HCEC 1CT (cell line): ENCODE data around the gene EDNRA.

Source experiments
- DNase-seq: peaks from one replicate; pipeline ENCODE4 v3.0.0-alpha.2; 2017

EDNRA gene

DNA sequence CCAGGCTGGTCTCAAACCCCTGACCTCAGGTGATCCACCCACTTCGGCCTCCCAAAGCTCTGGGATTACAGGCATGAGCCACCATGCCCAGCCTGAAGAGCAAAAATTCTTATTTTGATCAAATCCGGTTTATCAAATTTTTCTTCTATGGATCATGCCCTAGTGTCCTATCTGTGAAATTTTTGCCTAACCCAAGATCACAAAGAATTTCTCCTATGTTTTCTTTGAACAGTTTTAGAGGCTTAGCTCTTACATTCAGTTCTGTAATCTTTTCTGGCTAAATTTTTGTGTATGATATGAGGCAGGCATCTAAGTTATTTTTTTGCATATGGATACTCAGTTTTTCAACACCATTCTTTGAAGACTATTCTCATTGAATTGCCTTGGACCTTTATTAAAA lies 27.4 kb downstream of the EDNRA start:
- no peak for DNase-seq

- DNase-seq: no peak
Observed at GRCh38 chr4:147509386-147509785, 28.5 kb downstream of the EDNRA start.

- no peak for DNase-seq
Observed at GRCh38 chr4:147510962-147511668, 30.2 kb downstream of the EDNRA start.

- DNase-seq: no peak
Observed at GRCh38 chr4:147513091-147513490, 32.2 kb downstream of the EDNRA start.

DNA sequence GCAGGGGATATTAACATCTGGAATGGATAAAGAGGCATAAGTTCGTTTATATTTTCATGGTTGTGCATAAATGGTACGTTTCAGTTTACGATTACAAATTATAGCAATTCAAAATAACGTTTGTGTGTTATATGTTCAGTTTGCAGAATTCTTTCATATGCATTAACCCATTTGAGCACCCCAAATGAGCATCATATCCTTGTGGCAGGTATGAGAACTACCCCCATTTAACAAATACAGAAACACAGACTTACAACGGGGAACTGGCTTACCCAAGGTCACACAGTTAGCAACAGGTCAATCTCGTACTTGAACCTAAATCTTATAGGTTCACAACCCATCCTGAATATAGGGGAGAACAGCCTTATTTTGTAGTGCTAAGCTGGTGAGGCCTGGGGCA lies 33.1 kb downstream of the EDNRA start:
- no peak for DNase-seq

DNA sequence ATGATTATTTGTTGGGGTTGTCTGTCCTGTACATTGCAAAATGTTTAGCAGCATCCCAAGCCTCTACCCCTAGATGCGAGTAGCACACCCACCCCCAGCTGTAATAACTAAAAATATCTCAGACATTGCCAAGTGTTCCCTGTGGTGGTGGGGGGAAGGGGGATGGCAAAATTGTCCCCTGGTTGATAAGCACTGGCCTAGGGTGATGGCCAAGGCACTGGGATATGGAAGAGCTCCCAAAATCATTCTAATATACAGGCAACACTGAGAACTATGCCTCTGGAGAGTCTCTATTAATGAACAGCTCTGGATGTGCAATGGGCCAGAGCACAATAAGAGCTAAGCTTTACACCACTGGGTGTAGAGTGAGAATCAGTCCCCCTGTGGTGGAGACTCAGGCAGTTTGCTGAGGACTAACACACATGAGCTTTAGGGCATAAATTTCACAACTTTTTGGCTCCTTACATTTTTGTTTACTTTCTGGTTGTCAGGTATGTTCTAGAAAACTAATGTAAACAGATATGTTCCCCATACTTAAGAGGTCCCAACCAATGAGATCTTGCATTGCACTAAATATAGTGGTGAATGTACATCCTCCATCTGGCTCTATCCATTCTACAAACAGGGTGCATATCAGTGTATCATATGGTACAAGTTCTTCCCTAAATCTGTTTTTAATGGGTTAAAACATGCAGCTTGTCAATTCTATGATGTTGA lies 34.5 kb downstream of the EDNRA start:
- no peak for DNase-seq

DNA sequence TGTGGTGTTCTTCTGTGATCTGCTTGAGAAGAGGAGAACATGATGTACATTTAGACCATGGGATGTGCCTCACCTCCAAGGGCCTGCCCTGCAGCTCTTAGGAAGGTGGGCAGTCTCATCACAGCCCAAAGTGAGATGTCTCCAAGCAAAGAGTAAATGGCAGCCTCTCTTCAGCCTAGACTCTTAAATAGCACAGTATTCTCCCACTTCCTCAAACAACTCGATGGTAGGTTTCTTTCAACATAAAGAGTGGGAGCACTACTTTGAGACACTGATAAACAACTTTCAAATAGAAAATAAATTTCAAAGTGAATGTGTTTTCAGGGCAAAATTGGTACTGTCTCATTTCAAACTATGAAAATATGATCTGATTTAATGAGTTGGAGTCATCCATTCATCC lies 35.2 kb downstream of the EDNRA start:
- no peak for DNase-seq

GRCh38 chr4:147518086-147518485 lies 37.2 kb downstream of the EDNRA start:
- DNase-seq: no peak

GRCh38 chr4:147518846-147519767 lies 38.2 kb downstream of the EDNRA start:
- DNase-seq: peak; percentile 59

DNA sequence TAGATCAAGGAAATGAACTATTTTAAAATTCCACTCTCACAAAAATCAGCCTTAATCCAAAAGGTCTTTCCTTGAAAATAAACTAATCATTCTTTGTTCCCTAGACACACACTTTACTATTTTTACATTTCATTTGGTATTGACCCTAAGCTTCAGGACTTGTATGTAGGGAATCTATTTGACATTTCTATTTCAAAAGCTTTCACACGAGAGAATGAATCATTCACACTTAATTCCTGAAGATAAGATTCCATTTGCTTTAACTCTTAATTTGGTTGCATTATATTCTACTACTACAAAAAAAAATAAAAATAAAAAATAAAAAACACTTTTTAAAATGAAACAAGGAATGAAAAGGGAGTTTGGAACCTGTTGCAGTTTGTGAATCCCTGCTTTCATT lies 43.7 kb downstream of the EDNRA start:
- no peak for DNase-seq

DNA sequence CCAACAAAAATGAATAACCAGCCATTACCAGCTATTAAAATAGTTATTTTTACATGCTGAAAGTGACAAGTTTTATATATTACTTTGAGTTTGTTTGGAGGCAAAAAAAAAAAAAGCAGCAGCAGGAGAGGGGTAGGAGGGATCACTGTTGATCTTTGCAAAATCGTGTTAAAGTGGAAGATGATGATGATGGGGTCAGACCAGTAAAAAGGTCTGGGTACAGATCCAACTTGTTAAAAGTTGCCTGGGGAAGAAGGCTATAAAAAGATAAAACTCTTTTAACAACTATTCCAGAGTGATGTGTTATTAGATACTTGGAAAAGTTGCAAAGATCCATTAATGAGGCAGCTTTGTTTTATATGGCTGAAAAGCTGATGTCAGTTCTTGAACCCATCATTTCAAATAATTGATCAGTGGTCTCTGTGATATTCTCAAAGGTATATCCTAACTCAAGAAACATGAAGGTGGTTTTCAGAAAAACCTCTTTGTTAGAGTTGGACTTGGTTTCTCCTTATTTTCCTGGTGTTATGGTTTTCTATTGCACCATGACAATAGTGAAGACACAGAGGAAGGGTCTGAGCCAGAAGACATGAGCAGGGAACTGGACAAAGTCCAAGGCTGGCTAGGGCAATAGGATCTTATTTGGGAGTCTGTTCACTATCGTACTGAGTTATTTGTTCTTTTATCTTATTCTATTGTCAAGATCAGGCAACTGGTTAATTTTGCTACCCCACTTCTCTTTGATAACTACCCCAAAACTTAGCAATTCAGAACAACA lies 44.8 kb downstream of the EDNRA start:
- no peak for DNase-seq

DNA sequence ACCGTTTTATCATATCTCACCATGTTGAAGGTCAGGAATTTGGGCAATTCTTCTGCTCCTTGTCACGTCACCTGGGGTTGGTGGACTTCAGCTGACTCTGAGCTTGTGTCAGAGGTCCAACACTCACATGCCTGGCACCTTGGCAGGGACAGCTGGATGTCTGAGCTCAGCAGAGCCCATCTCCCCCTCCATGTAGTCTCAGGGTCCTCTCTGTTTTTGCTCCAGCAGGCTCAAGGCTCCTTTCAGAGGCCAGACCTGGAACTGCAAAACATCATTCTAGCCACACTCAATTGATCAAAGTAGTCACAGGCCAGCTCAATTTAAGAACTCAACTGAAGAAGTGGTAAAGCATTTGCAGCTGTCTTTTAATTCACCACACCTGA lies 45.4 kb downstream of the EDNRA start:
- no peak for DNase-seq

GRCh38 chr4:147528054-147528453 lies 47.2 kb downstream of the EDNRA start:
- no peak for DNase-seq

DNA sequence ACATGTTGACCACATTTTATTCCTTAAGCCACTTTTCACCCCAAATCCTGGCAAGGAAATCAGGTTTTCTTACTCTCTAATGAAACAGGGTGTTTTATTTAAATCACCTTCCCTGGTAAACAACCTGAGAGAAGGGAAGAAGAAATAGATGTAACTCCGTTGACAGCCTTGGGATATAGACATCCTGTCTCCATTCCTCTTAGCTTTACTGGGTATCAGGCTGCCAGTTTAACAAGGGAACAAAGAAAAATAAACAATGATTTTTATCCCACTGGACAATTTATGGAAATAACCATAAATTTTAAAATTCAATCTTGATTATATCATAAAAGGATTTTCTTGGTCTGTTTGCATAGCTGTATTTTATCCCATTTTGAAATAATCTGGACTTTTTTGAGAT lies 49.2 kb downstream of the EDNRA start:
- no peak for DNase-seq

GRCh38 chr4:147530723-147531122 lies 49.8 kb downstream of the EDNRA start:
- no peak for DNase-seq

- no peak for DNase-seq
Observed at GRCh38 chr4:147532896-147533295, 52.0 kb downstream of the EDNRA start.

DNA sequence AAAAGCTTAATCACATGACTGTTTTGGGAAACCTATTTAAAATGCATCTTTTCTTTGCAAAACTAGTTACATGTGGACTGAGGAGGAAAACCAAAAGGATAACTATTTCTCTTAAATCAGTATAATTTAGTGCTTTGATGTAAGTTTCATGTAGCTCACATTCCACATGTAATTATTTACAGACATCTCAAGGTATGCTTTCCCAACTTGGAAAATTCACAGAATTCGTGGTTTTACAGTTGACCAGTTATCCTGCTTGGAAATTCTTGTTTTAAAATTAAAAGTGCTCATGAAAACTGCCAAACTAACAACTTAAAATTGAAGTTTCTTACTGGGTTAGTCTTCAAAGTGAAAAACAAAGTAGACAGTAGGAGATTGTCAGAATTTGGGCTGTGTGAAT lies 52.4 kb downstream of the EDNRA start:
- DNase-seq: no peak

DNA sequence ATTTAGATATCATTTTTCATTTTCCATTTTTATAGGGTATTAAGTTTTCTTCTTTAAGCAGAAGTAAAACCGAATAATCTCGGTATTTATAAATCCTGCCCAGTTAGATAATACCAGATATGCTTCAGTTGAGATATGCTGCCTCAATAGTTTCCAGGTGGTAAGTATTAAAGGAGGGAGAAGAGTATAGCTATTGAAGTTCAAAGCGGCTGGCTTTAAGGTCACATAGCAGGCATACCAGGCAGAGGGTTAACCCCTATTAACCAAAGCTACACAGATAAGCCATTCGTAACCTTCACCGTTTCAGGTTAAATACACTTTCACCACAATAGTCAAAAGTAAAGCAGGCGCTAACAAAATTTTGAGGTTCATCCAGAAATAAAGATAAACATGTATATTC lies 54.2 kb downstream of the EDNRA start:
- DNase-seq: no peak

DNA sequence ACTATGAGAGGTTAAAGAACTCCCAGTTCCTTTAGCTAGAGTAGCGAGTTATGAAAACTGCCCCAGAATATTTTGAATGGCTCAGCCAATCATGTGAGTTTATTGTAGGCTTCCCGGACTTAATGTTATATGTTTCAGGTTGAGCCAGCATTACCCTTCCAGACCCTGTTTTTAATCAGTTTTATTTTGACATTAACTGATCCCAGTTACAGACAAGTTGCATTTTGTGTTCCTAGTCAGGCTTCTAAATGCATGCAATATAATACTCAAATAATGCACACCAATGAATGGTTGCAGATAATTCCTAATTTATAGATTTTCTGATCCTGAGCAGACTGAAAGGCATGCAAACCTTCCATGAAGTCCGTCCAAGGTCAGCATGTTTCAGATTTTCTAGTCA lies 57.8 kb downstream of the EDNRA start:
- no peak for DNase-seq

GRCh38 chr4:147539959-147540358 lies 59.1 kb downstream of the EDNRA start:
- no peak for DNase-seq

DNA sequence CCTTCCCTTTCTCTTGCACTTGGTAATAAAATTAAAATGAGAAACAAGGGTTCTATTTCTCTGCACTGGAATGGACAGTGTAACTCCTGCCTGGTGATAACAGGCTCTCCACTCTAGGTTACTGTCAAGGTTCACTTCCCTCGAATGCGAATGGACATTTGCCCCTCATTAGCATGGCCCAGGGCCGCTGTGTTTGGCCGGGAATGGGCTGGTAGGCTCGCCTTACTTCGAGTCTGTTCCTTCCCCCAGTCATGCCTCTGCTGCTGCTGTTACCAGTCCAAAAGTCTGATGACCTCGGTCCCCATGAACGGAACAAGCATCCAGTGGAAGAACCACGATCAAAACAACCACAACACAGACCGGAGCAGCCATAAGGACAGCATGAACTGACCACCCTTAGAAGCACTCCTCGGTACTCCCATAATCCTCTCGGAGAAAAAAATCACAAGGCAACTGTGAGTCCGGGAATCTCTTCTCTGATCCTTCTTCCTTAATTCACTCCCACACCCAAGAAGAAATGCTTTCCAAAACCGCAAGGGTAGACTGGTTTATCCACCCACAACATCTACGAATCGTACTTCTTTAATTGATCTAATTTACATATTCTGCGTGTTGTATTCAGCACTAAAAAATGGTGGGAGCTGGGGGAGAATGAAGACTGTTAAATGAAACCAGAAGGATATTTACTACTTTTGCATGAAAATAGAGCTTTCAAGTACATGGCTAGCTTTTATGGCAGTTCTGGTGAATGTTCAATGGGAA lies 61.5 kb downstream of the EDNRA start:
- no peak for DNase-seq

DNA sequence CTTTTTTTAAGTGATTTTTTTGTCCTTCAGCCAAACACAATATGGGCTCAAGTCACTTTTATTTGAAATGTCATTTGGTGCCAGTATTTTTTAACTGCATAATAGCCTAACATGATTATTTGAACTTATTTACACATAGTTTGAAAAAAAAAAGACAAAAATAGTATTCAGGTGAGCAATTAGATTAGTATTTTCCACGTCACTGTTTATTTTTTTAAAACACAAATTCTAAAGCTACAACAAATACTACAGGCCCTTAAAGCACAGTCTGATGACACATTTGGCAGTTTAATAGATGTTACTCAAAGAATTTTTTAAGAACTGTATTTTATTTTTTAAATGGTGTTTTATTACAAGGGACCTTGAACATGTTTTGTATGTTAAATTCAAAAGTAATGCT lies 62.1 kb downstream of the EDNRA start:
- peak; percentile 47 for DNase-seq
